TTC549 (cell line): ENCODE data around the gene VPS18.
A peak's percentile ranks its signal among the peaks of the same experiment; 100 is the strongest.
"Not testable (repeated sequence)": the region's sequence is repeated elsewhere in the genome, so short reads cannot be mapped to it uniquely, and the experiment has no call there.

Experiments
- FAIRE-seq: peaks from 2 replicates; lab custom pipeline; 2012; peaks lifted over from hg19 to GRCh38; lab: Jason Lieb, UNC

Gene VPS18, protein sequence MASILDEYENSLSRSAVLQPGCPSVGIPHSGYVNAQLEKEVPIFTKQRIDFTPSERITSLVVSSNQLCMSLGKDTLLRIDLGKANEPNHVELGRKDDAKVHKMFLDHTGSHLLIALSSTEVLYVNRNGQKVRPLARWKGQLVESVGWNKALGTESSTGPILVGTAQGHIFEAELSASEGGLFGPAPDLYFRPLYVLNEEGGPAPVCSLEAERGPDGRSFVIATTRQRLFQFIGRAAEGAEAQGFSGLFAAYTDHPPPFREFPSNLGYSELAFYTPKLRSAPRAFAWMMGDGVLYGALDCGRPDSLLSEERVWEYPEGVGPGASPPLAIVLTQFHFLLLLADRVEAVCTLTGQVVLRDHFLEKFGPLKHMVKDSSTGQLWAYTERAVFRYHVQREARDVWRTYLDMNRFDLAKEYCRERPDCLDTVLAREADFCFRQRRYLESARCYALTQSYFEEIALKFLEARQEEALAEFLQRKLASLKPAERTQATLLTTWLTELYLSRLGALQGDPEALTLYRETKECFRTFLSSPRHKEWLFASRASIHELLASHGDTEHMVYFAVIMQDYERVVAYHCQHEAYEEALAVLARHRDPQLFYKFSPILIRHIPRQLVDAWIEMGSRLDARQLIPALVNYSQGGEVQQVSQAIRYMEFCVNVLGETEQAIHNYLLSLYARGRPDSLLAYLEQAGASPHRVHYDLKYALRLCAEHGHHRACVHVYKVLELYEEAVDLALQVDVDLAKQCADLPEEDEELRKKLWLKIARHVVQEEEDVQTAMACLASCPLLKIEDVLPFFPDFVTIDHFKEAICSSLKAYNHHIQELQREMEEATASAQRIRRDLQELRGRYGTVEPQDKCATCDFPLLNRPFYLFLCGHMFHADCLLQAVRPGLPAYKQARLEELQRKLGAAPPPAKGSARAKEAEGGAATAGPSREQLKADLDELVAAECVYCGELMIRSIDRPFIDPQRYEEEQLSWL

GRCh38 chr15:40893733-40894680, at the start of gene VPS18:
Gene VPS18, plus strand, starts transcription at chr15:40894450. Its CDS starts 319 bp downstream, at chr15:40894769.
- peak; percentile 58 for FAIRE-seq

DNA sequence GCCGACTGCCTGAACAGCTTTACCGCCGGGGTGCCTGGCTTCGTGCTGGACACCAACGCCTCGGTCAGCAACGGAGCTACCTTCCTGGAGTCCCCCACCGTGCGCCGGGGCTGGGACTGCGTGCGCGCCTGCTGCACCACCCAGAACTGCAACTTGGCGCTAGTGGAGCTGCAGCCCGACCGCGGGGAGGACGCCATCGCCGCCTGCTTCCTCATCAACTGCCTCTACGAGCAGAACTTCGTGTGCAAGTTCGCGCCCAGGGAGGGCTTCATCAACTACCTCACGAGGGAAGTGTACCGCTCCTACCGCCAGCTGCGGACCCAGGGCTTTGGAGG, 49.6 kb upstream of the VPS18 start:
- FAIRE-seq: no peak

DNA sequence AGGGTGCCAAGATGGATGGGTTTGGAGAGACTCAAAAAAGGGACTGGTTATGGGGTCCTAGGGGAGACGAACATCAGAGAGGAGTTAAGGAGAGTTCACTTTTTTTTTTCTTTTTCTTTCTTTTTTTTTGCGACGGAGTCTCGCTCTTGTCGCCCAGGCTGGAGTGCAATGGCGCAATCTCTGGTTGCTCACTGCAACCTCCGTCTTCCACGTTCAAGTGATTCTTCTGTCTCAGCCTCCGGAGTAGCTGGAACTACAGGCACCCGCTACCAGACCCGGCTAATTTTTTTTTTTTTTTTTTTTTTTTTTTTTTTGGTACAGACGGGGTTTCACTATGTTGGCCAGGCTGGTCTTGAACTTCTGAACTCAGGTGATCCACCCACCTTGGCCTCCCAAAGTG, 49.2 kb upstream of the VPS18 start:
- no peak for FAIRE-seq

DNA sequence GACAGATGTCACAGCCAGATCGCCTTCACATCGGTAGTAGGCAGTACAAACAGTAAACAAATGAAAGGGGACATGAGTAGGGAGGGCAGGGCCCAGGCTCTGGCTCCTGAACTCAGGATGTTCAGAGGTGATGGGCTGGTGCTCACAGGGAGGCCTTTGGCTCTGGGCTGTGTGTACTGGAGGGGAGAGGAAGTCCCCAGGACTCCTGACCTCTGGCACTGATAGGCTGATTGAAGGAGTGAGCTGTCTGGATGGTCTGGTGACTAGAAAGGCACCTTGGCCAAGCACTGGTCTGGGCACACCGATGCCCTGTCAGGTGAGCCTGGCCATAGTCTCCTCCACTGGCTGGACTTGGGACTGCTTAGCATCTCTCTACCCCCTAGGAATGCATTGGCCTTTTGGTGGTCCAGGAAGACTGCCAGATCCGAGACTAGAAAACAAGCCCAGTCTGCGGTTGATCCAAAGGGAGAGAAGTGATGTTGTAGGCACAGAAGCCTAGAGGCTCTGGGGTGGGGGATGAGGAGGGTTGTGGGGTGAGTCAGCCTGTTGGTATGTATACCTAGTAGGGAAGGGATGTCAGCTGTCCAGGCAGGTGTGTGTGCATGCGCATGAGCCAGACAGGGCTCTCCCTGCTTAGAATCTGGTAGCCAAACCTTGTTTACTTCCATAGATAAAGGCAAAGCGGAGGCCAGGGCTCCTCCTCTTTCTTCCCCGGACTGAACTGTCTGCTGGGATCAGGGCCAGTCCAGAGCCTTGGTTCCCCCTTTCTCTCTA, 48.6 kb upstream of the VPS18 start:
- FAIRE-seq: no peak

- no peak for FAIRE-seq
Measured at GRCh38 chr15:40846841-40847222, 47.4 kb upstream of the VPS18 start.

- FAIRE-seq: no peak
Measured at GRCh38 chr15:40847223-40847961, 46.9 kb upstream of the VPS18 start.

DNA sequence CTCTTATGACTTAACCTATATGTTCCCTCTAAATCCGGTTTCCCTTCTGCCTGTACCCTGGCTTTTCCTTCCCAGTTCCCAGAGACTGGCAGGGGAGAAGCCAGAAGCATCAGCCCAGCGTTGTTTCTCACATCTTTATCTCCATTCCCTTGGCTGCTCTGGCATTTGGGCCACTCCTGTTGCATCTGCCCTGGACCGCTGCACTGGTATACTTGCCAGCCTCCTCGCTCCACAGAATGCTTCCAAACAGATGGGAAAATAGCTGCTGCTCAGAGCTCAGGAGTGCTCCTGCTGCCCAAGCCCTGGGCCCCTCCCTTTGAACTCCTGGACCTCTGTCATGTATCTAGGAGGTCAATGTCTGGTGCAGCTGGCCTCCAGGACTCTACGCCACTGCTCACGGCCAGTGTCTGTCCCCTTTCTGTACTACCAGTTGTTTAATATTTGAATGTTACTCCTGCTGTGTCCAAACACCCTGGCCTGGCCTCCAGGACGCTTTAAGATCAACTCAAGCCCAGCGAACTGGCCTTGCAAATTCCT, 43.6 kb upstream of the VPS18 start:
- FAIRE-seq: no peak

- no peak for FAIRE-seq
Measured at GRCh38 chr15:40852529-40852928, 41.7 kb upstream of the VPS18 start.

- no peak for FAIRE-seq
Measured at GRCh38 chr15:40853241-40853890, 40.9 kb upstream of the VPS18 start.

- FAIRE-seq: no peak
Measured at GRCh38 chr15:40854161-40854560, 40.1 kb upstream of the VPS18 start.

DNA sequence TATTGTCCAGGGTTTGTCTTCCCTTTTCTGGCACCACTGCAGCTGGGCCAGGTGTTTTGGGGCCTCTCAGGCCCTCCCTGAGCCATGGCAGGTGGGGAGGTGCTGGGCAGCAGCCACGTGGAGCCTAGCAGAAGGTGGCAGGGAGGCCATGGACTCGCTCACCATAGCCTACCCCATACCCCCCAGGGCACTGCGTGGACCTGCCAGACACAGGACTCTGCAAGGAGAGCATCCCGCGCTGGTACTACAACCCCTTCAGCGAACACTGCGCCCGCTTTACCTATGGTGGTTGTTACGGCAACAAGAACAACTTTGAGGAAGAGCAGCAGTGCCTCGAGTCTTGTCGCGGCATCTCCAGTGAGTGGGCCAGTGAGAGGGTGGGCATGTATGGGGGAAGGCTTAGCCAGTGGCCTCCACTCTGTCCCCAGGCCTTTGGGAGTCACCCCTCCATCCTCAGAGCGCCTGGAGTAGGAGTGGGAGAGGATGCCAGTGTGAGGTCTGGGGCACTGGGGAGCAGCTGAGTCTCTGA, 38.5 kb upstream of the VPS18 start:
- no peak for FAIRE-seq

DNA sequence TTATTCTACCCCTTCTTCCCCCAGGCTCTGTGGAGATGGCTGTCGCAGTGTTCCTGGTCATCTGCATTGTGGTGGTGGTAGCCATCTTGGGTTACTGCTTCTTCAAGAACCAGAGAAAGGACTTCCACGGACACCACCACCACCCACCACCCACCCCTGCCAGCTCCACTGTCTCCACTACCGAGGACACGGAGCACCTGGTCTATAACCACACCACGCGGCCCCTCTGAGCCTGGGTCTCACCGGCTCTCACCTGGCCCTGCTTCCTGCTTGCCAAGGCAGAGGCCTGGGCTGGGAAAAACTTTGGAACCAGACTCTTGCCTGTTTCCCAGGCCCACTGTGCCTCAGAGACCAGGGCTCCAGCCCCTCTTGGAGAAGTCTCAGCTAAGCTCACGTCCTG, 37.5 kb upstream of the VPS18 start:
- FAIRE-seq: no peak

DNA sequence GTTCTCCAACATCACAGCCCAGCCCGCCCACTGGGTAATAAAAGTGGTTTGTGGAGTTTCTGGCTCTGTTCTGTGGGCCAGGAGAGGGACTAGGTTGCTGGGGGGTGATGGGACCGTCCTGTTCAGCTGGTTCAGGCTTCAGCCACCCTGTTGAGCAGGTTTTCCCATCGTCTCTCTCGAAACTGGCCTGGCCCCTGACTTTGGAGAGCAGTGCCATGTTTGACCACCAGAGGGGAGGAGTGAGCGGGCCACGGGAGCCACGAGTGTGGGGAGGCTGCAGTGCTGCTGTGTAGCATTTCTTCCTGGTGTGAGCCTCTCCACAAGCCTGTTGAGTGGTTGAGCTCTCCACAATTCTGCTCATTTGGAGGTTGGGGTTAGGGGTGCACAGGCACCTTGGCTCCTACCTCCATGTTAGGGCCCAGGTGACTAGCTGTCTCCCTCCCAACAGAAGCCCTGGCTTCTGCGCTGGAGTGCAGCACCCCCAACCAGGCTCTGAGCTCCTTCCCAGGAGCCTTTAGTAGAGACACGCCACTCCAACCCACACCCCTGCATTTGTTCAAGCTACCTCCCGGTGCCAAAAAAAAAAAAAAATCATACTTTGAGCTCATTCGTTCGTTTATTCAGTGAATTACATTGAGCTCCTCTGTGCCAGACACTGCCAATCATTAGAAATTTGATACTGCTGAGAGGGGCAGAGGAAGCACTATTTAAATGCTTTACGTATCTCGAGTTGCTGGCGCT, 36.5 kb upstream of the VPS18 start:
- FAIRE-seq: no peak

- FAIRE-seq: no peak
Measured at GRCh38 chr15:40858706-40859105, 35.5 kb upstream of the VPS18 start.

DNA sequence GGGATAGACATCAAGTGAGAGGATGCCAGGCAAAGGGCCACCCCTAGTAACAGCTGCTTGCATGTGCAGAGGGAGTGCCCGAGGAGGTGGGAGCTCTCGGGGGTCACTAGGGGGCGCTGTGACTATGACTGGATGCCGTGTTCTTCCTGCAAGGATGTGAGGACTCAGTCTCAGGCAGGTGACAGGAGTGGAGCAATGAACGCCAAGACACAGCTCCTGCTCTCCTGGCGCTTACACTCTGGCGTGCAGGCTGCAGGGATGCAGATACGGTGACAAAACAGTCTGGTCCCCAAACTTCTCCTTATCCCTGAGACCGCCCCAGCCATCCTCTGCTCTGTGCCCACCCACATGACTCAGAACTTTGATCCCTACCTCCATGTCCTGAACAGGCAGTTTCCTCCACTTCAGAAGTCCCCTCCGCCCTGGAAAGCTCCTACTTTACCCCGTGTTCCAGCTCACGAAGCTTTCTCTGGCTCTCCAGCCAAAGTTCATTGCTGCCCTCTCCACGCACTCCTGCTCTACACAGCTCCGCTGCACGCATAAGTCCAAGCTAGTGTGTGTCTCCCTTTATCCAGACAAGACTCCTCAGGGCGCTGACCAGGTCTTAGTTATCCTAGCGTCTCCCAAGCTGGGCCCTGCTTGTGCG, 34.9 kb upstream of the VPS18 start:
- FAIRE-seq: no peak

DNA sequence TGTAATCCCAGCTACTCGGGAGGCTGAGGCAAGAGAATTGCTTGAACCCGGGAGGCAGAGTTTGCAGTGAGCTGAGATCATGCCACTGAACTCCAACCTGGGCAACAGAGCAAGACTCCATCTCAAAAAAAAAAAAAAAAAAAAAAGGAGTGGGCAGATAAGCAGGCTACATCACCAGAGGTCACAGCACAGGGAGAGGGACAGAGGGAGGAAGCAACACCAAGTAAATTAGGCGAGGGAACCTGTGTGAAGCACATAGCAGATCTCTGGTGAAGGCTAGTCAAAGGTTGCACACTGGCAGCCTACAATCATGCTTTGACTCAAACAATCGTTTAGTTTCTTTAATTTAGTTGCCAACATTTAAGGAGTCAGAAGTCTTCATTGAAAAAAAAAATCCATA, 33.1 kb upstream of the VPS18 start:
- not testable (repeated sequence) for FAIRE-seq

DNA sequence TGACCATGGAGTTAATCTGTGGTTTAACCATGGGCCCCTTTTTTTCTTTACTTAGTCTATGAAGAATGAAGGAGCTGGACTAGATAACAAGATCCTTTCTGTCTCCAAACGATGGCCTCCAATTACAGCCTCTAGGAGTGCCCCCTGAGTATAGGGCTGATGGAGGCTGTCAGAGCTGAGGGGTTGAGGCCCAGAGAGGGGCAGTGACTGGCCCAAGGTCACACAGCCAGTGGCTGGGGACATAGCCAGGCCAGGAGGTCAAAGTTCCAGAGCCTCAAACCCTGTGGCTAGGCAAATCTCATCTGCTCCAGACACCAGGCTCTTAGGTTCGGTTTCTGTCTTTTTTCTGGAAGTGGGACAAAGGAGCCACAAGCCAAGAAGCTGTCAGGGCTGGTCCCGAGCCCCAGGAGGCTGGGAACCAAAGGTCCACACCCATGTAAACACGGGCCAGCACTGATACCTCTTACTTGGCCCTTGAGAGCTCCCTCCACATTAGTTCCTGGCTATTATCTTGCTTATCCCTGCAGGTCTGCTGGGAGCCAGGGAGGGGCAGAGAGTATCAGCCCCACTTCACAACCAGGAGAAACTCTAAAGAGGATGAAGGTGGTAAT, 30.5 kb upstream of the VPS18 start:
- FAIRE-seq: no peak

GRCh38 chr15:40867199-40867598, 27.1 kb upstream of the VPS18 start:
- no peak for FAIRE-seq
